Measurements from ENCODE around the gene DCAF7.

DNA sequence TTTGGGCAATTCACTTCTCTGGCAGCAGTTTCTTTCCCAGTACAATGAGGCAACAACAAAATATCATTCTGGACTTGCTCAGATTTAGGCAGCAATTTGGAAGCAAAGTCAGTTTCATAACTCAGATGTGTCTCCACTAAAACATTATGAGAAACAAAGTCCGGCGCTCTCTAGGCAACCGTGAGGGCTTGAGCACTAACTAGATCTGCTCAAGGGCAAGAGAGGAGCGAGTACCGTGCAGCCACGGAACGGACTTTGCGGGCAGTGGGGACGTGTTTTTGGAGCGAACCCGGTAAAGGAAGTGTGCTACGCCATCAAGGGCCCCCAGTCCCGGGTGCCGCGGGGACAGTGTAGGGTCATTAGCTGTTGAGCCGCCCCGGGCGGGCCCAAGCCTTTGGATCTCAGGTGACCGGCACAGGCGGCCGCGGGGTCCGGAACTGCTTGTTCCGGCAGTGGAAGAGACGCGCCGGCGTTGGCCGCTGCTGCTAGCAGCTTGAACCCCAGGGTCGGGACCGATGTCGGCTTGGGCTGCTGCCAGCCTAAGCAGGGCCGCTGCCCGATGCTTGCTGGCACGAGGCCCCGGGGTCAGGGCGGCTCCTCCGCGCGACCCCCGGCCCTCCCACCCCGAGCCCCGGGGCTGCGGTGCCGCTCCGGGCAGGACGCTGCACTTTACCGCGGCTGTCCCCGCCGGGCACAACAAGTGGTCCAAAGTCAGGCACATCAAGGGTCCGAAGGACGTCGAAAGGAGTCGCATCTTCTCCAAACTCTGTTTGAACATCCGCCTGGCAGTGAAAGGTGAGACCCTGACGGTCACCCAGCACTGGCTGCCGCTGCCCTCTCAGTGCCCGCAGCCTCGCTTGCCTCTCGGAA is 50.5 kb downstream of the DCAF7 start, which contains the start of gene TACO1:
- TF ChIP-seq CTCF (IDR thresholded peaks at IDR 0.05) (no peak), POLR2A (IDR thresholded peaks at IDR 0.05) (peak; percentile 58 to 66)

Data from Peyer's patch (tissue), 4 donors.